Tibial artery (tissue), 4 donors: ENCODE data around the gene SLX9.
A peak's percentile ranks its signal among the peaks of the same experiment; 100 is the strongest.

Experiments
- DNase-seq, 2 donors: peaks; one replicate each; pipeline ENCODE4 v3.0.0-alpha.2; 2019
- H3K27ac ChIP-seq, 2 donors: fragments of 200-600 bp; sonication (generic) in 1 of 2; 1 replicate in 1 of 2; 2 replicates in 1 of 2; pipeline ENCODE4 v1.5.1; 2018 to 2019; ENCODE audit warnings: mild to moderate bottlenecking in 1 of 2
- H3K27me3 ChIP-seq, 2 donors: fragments of 200-600 bp; sonication (generic) in 1 of 2; one replicate each; pipeline versions ENCODE4 v1.5.1 to v1.6.0; 2016 to 2019
- H3K36me3 ChIP-seq, 3 donors: fragments of 200-600 bp; sonication (generic) in 2 of 3; one replicate each; pipeline ENCODE4 v1.5.1; 2016 to 2019; ENCODE audit warnings: mild to moderate bottlenecking in 2 of 3
- H3K4me1 ChIP-seq, 4 donors: fragments of 200-600 bp; sonication (generic) in 2 of 4; 1 replicate in 3 of 4; 2 replicates in 1 of 4; pipeline ENCODE4 v1.5.1; 2016 to 2019
- H3K4me3 ChIP-seq, 2 donors: fragments of 200-600 bp; sonication (generic) in 1 of 2; 1 replicate in 1 of 2; 2 replicates in 1 of 2; pipeline ENCODE4 v1.5.1; 2018 to 2019; ENCODE audit warnings: mild to moderate bottlenecking in 2 of 2
- H3K9me3 ChIP-seq, 3 donors: fragments of 200-600 bp; sonication (generic) in 1 of 3; one replicate each; pipeline ENCODE4 v1.5.1; 2016 to 2019
- intact Hi-C: fragments of 100-400 bp; cut with DNase I; formaldehyde crosslinking; loops from one replicate; pipeline ENCODE4 v1.15.0; 2023; ENCODE audit warnings: low total_unique reads
- TF ChIP-seq, protein P1 (sequence below), 2 experiments: fragments of 200-600 bp in 1 of 2; fragments of 450-650 bp in 1 of 2; IDR thresholded peaks; one replicate each; pipeline ENCODE4 v1.5.1; 2017 to 2019; ENCODE audit warnings: antibody characterized with exemption in 2 of 2, mild to moderate bottlenecking in 1 of 2, moderate library complexity in 1 of 2

SLX9 gene

GRCh38 chr21:44933199-44933917, 6.5 kb upstream of the SLX9 start:
- peak overlapping the region in 1 of 2 donors; percentile 47 for H3K4me3 ChIP-seq
- H3K27ac ChIP-seq = no peak overlapping the region
- H3K27me3 ChIP-seq = peaks cover 0 to 58% of the 10 kb centered on the region in 2 donors
- peak in 1 of 2 donors; percentile 61 for DNase-seq
- peaks cover 0 to 4% (median 4%) of the 10 kb centered on the region in 3 donors for H3K36me3 ChIP-seq
- intact Hi-C loops = loop anchor here (2.0 kb wide), 1 partner anchor 41 kb away; no protein-coding TSS in a partner anchor
- TF ChIP-seq, protein P1, sequence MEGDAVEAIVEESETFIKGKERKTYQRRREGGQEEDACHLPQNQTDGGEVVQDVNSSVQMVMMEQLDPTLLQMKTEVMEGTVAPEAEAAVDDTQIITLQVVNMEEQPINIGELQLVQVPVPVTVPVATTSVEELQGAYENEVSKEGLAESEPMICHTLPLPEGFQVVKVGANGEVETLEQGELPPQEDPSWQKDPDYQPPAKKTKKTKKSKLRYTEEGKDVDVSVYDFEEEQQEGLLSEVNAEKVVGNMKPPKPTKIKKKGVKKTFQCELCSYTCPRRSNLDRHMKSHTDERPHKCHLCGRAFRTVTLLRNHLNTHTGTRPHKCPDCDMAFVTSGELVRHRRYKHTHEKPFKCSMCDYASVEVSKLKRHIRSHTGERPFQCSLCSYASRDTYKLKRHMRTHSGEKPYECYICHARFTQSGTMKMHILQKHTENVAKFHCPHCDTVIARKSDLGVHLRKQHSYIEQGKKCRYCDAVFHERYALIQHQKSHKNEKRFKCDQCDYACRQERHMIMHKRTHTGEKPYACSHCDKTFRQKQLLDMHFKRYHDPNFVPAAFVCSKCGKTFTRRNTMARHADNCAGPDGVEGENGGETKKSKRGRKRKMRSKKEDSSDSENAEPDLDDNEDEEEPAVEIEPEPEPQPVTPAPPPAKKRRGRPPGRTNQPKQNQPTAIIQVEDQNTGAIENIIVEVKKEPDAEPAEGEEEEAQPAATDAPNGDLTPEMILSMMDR (IDR thresholded peaks at IDR 0.05) = no peak
- peaks cover 0 to 40% (median 23%) of the 10 kb centered on the region in 4 donors for H3K4me1 ChIP-seq
- no peaks in the 10 kb centered on the region for H3K9me3 ChIP-seq

DNA sequence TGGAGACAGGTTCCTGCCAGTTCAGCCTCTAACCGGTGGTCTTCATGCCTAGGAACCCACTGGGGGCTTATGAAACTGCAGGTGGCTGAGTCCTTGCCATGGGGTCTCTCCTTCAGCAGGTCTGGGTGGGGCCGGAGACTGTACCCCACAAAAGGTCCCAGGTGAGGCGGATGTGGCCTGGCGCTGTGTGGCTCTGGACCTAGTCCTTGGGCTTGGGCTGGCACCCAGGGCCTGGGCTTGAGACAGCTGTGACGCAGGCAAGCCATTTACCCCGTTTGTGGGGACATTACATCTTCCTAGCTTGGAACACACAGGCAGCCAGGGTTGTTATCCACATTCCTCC, 5.9 kb upstream of the SLX9 start:
- Histone ChIP-seq H3K27me3 (peaks cover 0 to 58% of the 10 kb centered on the region in 2 donors), H3K36me3 (peaks cover 0 to 4% (median 4%) of the 10 kb centered on the region in 3 donors), H3K4me1 (peaks cover 0 to 36% (median 22%) of the 10 kb centered on the region in 4 donors), H3K4me3 (no peak overlapping the region), H3K9me3 (no peaks in the 10 kb centered on the region), H3K27ac (no peak overlapping the region)
- DNase-seq = no peak
- TF ChIP-seq, protein P1 (IDR thresholded peaks at IDR 0.05) = no peak
- intact Hi-C loops = loop anchor here (2.0 kb wide), 1 partner anchor 41 kb away; no protein-coding TSS in a partner anchor

DNA sequence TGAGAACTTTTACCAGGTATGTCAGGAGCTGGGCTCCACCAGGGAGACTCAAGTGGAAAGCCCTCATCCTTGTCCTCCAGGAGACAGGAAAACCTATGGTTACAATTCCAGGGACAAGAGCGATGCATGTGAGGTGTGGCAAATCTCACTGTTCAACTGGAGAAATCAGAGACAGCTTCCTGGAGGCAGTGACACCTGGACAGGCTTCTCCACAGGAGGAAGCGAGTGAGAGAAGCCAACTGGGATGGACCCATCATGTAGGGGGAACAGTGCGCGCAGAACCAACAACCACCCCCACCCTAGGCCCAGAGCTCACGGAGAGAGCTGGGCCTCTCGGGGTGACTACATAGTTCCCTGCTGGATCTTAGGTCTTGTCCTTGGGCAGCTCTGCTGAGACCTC, 5.6 kb upstream of the SLX9 start:
- DNase-seq = no peak
- Histone ChIP-seq H3K27ac (no peak overlapping the region), H3K36me3 (peaks cover 0 to 4% (median 4%) of the 10 kb centered on the region in 3 donors), H3K4me1 (peaks cover 0 to 39% (median 26%) of the 10 kb centered on the region in 4 donors), H3K27me3 (peaks cover 0 to 55% of the 10 kb centered on the region in 2 donors), H3K4me3 (no peak overlapping the region), H3K9me3 (no peaks in the 10 kb centered on the region)
- intact Hi-C loops = no loop called here
- TF ChIP-seq, protein P1 (IDR thresholded peaks at IDR 0.05) = no peak

- peaks cover 0 to 42% (median 29%) of the 10 kb centered on the region in 4 donors for H3K4me1 ChIP-seq
- TF ChIP-seq, protein P1 (IDR thresholded peaks at IDR 0.05) = no peak
- no peaks in the 10 kb centered on the region for H3K9me3 ChIP-seq
- no peak overlapping the region for H3K4me3 ChIP-seq
- H3K36me3 ChIP-seq = peaks cover 0 to 4% (median 4%) of the 10 kb centered on the region in 3 donors
- DNase-seq = no peak
- H3K27ac ChIP-seq = no peak overlapping the region
- intact Hi-C loops = no loop called here
- H3K27me3 ChIP-seq = peaks cover 0 to 48% of the 10 kb centered on the region in 2 donors
Observed at GRCh38 chr21:44934797-44935532, 4.9 kb upstream of the SLX9 start.

DNA sequence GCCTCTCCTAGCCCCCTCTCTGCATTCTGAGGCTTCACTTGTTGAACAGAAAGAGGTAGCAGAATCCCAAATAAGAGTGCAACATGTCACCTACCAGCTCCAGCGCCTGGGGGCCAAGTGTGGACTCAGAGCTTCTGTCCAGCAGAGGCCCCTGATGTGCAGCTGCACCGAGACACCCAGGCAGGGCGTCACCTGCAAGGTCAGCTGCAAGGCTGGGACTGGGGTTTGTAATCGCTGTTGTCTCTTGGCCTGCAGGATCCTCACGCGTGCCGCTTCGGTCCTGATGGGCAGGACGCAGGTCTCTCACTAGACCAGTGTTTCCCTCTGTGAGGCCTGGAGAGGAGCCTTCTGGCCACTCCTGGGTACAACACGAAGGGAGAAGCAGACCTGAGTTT, 4.3 kb upstream of the SLX9 start:
- DNase-seq = no peak
- no peak overlapping the region for H3K4me3 ChIP-seq
- TF ChIP-seq, protein P1 (IDR thresholded peaks at IDR 0.05) = no peak
- H3K27ac ChIP-seq = no peak overlapping the region
- no peaks in the 10 kb centered on the region for H3K9me3 ChIP-seq
- H3K4me1 ChIP-seq = peaks cover 0 to 37% (median 30%) of the 10 kb centered on the region in 4 donors
- peaks cover 0 to 44% of the 10 kb centered on the region in 2 donors for H3K27me3 ChIP-seq
- peaks cover 0 to 4% (median 4%) of the 10 kb centered on the region in 3 donors for H3K36me3 ChIP-seq
- intact Hi-C loops = no loop called here
